GM12878 (cell line): ENCODE results near the gene ERC2. TPM values are rescaled to one million over a fixed set of nuclear protein-coding genes. Genes with fewer than 3 reads are reported as not detected.

Experiments
- ATAC-seq: fragments of 200-7000 bp; cut with Tn5 transposase; 3 replicates; pipeline ENCODE4 v1.9.1; 2020; ENCODE audit warnings: mild to moderate bottlenecking, moderate library complexity
- BruUV-seq: library from RNA; stranded (reverse); fragments of 400-500 nt; replicated peaks from 2 replicates; lab custom pipeline; 2021; lab: Mats Ljungman, UMichigan
- CTCF ChIA-PET: fragments of 300-600 bp; sonication (Branson Sonifier 250); formaldehyde crosslinking; extraction: SDS; loops from one replicate; lab custom pipeline; 2021; ENCODE audit warnings: inconsistent platforms; lab: Yijun Ruan, JAX
- POLR2A ChIA-PET: fragments of 350-600 bp; formaldehyde crosslinking; extraction: SDS; loops from one replicate; lab custom pipeline; 2021; ENCODE audit warnings: inconsistent platforms; lab: Charles Lee
- RAD21 ChIA-PET: fragments of 300-600 bp; sonication (Branson Sonifier 250); formaldehyde crosslinking; loops from one replicate; lab custom pipeline; 2023; ENCODE audit warnings: antibody characterized with exemption; ENCODE audit not compliant: unreplicated experiment; lab: Charles Lee
- SMC1A ChIA-PET: fragments of 300-600 bp; sonication (Branson Sonifier 250); formaldehyde crosslinking; loops from one replicate; lab custom pipeline; 2023; ENCODE audit not compliant: unreplicated experiment, uncharacterized antibody; lab: Charles Lee
- DNase-seq: peaks from one replicate; pipeline ENCODE4 v3.0.0-alpha.2; 2011; ENCODE audit warnings: low read depth, low spot score
- FAIRE-seq: peaks from 3 replicates; lab custom pipeline; 2011; peaks lifted over from hg19 to GRCh38; lab: Jason Lieb, UNC
- H2AFZ ChIP-seq: 2 replicates; pipeline ENCODE4 v1.6.0; 2011; ENCODE audit warnings: low read depth, low read length, control low read depth; ENCODE audit not compliant: control insufficient read depth
- H3K27ac ChIP-seq: 2 replicates; pipeline ENCODE4 v1.5.1; 2011; ENCODE audit warnings: control low read depth; ENCODE audit not compliant: control insufficient read depth, insufficient read depth
- H3K27me3 ChIP-seq, 2 experiments: replicated peaks in 1 of 2; 2 replicates each; pipeline versions ENCODE4 v1.6.0 to v1.6.1; 2011; ENCODE audit warnings: low read length in 1 of 2; ENCODE audit not compliant: control insufficient read depth in 2 of 2, insufficient read depth in 2 of 2
- H3K36me3 ChIP-seq, 2 experiments: 2 replicates each; pipeline ENCODE4 v1.5.1; 2011; ENCODE audit warnings: low read length in 1 of 2; ENCODE audit not compliant: control insufficient read depth in 2 of 2, insufficient read depth in 2 of 2
- H3K4me1 ChIP-seq: 2 replicates; pipeline ENCODE4 v1.6.1; 2011; ENCODE audit warnings: mild to moderate bottlenecking, low read length, moderate library complexity, mixed read lengths; ENCODE audit not compliant: control insufficient read depth, insufficient read depth
- H3K4me2 ChIP-seq: 2 replicates; pipeline ENCODE4 v1.6.0; 2011; ENCODE audit warnings: control low read depth; ENCODE audit not compliant: control insufficient read depth, insufficient read depth
- H3K4me3 ChIP-seq: fragments of 200-600 bp; sonication (generic); 2 replicates; pipeline ENCODE4 v1.5.1; 2016
- H3K79me2 ChIP-seq: 2 replicates; pipeline ENCODE4 v1.6.0; 2011; ENCODE audit warnings: low read length; ENCODE audit not compliant: control insufficient read depth, insufficient read depth
- H3K9ac ChIP-seq: 2 replicates; pipeline ENCODE4 v1.8.0; 2011; ENCODE audit warnings: low read length, control low read depth, mixed read lengths; ENCODE audit not compliant: control insufficient read depth, insufficient read depth
- H3K9me3 ChIP-seq: replicated peaks from 3 replicates; pipeline ENCODE4 v1.5.1; 2011; ENCODE audit warnings: mild to moderate bottlenecking, low read length; ENCODE audit not compliant: control insufficient read depth, insufficient read depth
- H4K20me1 ChIP-seq: 2 replicates; pipeline ENCODE4 v1.6.0; 2011; ENCODE audit not compliant: control insufficient read depth, insufficient read depth
- CHD4 ChIP-seq: fragments of 200-600 bp; sonication (generic); IDR thresholded peaks from 2 replicates; pipeline ENCODE4 v1.6.1; 2016; ENCODE audit warnings: mild to moderate bottlenecking
- E2F8 ChIP-seq: fragments of 450-650 bp; IDR thresholded peaks from 2 replicates; pipeline ENCODE4 v1.6.1; 2018; ENCODE audit warnings: mild to moderate bottlenecking, low read depth, moderate library complexity; ENCODE audit not compliant: partially characterized antibody
- GATAD2B ChIP-seq: fragments of 450-650 bp; conservative IDR thresholded peaks from 2 replicates; pipeline ENCODE4 v1.6.1; 2017; ENCODE audit warnings: low read depth, mild to moderate bottlenecking, moderate library complexity
- MEF2A ChIP-seq: IDR thresholded peaks from 2 replicates; pipeline ENCODE4 v1.6.1; 2011; ENCODE audit warnings: low read depth, mild to moderate bottlenecking, low read length, moderate library complexity; ENCODE audit not compliant: insufficient read depth
- PAX5 ChIP-seq: IDR thresholded peaks from 2 replicates; pipeline ENCODE4 v1.6.1; 2011; ENCODE audit warnings: low read depth, low read length, borderline replicate concordance
- PKNOX1 ChIP-seq: fragments of 450-650 bp; IDR thresholded peaks from 2 replicates; pipeline ENCODE4 v1.6.1; 2016; ENCODE audit warnings: mild to moderate bottlenecking
- PML ChIP-seq: IDR thresholded peaks from 2 replicates; pipeline ENCODE4 v1.6.1; 2012; ENCODE audit warnings: low read length, inconsistent platforms
- POU2F2 ChIP-seq: IDR thresholded peaks from 3 replicates; pipeline ENCODE4 v1.6.1; 2011; ENCODE audit warnings: low read depth, mild to moderate bottlenecking, low read length, borderline replicate concordance
- SMC3 ChIP-seq: IDR thresholded peaks from 2 replicates; pipeline ENCODE4 v1.6.1; 2011; ENCODE audit warnings: low read length, improper control_type of control experiment, borderline replicate concordance
- SREBF1 ChIP-seq: IDR thresholded peaks from 2 replicates; pipeline ENCODE4 v1.6.1; 2012; ENCODE audit warnings: mild to moderate bottlenecking, low read length
- STAT1 ChIP-seq: fragments of 450-650 bp; conservative IDR thresholded peaks from 2 replicates; pipeline ENCODE4 v1.6.1; 2014; ENCODE audit warnings: antibody characterized with exemption, mild to moderate bottlenecking
- TAF1 ChIP-seq: IDR thresholded peaks from 2 replicates; pipeline ENCODE4 v1.6.1; 2011; ENCODE audit warnings: mild to moderate bottlenecking, low read depth, low read length, borderline replicate concordance
- USF1 ChIP-seq: IDR thresholded peaks from 2 replicates; pipeline ENCODE4 v1.6.1; 2011; ENCODE audit warnings: borderline replicate concordance, low read depth, mild to moderate bottlenecking, moderate library complexity, mixed read lengths, low read length; ENCODE audit not compliant: insufficient read depth; ENCODE audit errors: extremely low read length
- YBX1 ChIP-seq: fragments of 450-650 bp; IDR thresholded peaks from 2 replicates; pipeline ENCODE4 v1.6.1; 2016; ENCODE audit warnings: antibody characterized with exemption
- ZBTB4 ChIP-seq: fragments of 450-650 bp; formaldehyde crosslinking; IDR thresholded peaks from 2 replicates; pipeline ENCODE4 v1.4.0; 2022; ENCODE audit warnings: mild to moderate bottlenecking, moderate library complexity
- ZNF274 ChIP-seq: IDR thresholded peaks from one replicate; pipeline ENCODE4 v1.8.0; 2011; ENCODE audit not compliant: insufficient read length, insufficient read depth
- ZNF622 ChIP-seq: fragments of 450-650 bp; IDR thresholded peaks from 2 replicates; pipeline ENCODE4 v1.6.1; 2017; ENCODE audit warnings: mild to moderate bottlenecking, inconsistent platforms
- WGBS: methylation state at CpG from one replicate; pipeline ENCODE4 v1.1.6; 2016; ENCODE audit warnings: low lambda C conversion rate; ENCODE audit not compliant: insufficient replicate concordance, insufficient coverage; ENCODE audit errors: missing lambda C conversion rate; 5-methylcytosine and 5-hydroxymethylcytosine counted together
- in situ Hi-C: fragments of 300-500 bp; cut with MboI; formaldehyde crosslinking; loops from 9 replicates; pipeline ENCODE4 v1.14.3; 2018; ENCODE audit warnings: mixed read lengths
- intact Hi-C: fragments of 100-400 bp; cut with micrococcal nuclease; formaldehyde crosslinking; loops from one replicate; pipeline ENCODE4 v1.14.2; 2022; ENCODE audit not compliant: unreplicated experiment
- polyA plus RNA-seq, 11 experiments: library from polyadenylated mRNA; depleted of rRNA in 4 of 11; unstranded in 6 of 11; stranded (reverse) in 5 of 11; fragments of >200 nt; fragmentation: Nextera tagmentation in 4 of 11; fragmentation: Illumina TruSeq in 1 of 11; extraction: Ambion mirVana in 4 of 11; extraction: Trizol in 1 of 11; gene quantifications; 1 replicate in 1 of 11; 2 replicates in 10 of 11; pipeline versions ENCODE4 v1.2.1 to v1.2.3, GENCODE V29; 2011 to 2016; ENCODE audit warnings: inconsistent platforms in 2 of 11, missing spikeins in 2 of 11, low read depth in 1 of 11
- total RNA-seq, 4 experiments: library from RNA; depleted of rRNA in 3 of 4; stranded (reverse); fragments of >200 nt in 3 of 4; fragmentation: Illumina TruSeq in 1 of 4; extraction: Trizol in 1 of 4; gene quantifications; 2 replicates each; pipeline versions ENCODE4 v1.2.1 to v1.2.3, GENCODE V29; 2013 to 2021

ERC2 gene
- total and polyA plus RNA-seq, 10 of the 15 experiments (the other 5 are each of a cell fraction or from before 2014, with no cell fraction given) = 0.06 to 1.4 (median 0.12) TPM; not detected in 3

- H2AFZ ChIP-seq = no peak overlapping the region
- H3K36me3 ChIP-seq = no peaks in the 10 kb centered on the region
- H4K20me1 ChIP-seq = no peaks in the 10 kb centered on the region
- no peak overlapping the region for H3K4me3 ChIP-seq
- H3K79me2 ChIP-seq = no peaks in the 10 kb centered on the region
- H3K27me3 ChIP-seq = no peaks in the 10 kb centered on the region
- DNase-seq (no peak), ATAC-seq (no peak), FAIRE-seq (no peak)
- no TSS peak for BruUV-seq
- no peaks in the 10 kb centered on the region for H3K9me3 ChIP-seq
- CTCF ChIA-PET = no interaction called here
- WGBS = 35% methylated on average over 7 of the region's 7 CpGs
- RAD21 ChIA-PET = no interaction called here
- SMC1A ChIA-PET = no interaction called here
- no peak overlapping the region for H3K27ac ChIP-seq
- no peak overlapping the region for H3K4me2 ChIP-seq
- in situ Hi-C loops (no loop called here), intact Hi-C loops (no loop called here)
- TF ChIP-seq PML = no peak
- no peak for TF ChIP-seq ZNF622
- TF ChIP-seq YBX1 = no peak
- TF ChIP-seq USF1 = no peak
- TF ChIP-seq GATAD2B = no peak
- TF ChIP-seq ZBTB4 (CRISPR knock-in tag) = no peak
- TF ChIP-seq POU2F2 = no peak
- no peak for TF ChIP-seq SREBF1
- no peak for TF ChIP-seq STAT1
- no peak for TF ChIP-seq CHD4
- no peak for TF ChIP-seq SMC3
- no peak for TF ChIP-seq PAX5
- no peak for TF ChIP-seq MEF2A
- no peak for TF ChIP-seq TAF1
- no peak for TF ChIP-seq ZNF274
- no peak for TF ChIP-seq E2F8
- no peak for TF ChIP-seq PKNOX1
- POLR2A ChIA-PET = no interaction called here
- H3K4me1 ChIP-seq = no peaks in the 10 kb centered on the region
- H3K9ac ChIP-seq = no peak overlapping the region
These were observed 508.7 kb downstream of the ERC2 start for GRCh38 chr3:55959471-55960080.
